Smooth muscle cell (in vitro differentiated cells): ENCODE data around the gene MRC2. TPM values are rescaled to one million over a fixed set of nuclear protein-coding genes. Genes with fewer than 3 reads are reported as not detected.

Experiments used
- DNase-seq: peaks from one replicate; lab custom pipeline; 2025; ENCODE audit not compliant: unreplicated experiment; lab: John Stamatoyannopoulos, UW
- H2AFZ ChIP-seq: fragments of 200-600 bp; sonication (generic); 2 replicates; pipeline ENCODE4 v1.6.0; 2016; ENCODE audit warnings: antibody characterized with exemption, low read depth, mild to moderate bottlenecking
- H3F3A ChIP-seq: fragments of 200-600 bp; sonication (generic); 2 replicates; pipeline ENCODE4 v1.6.0; 2017; ENCODE audit warnings: antibody characterized with exemption, low read depth
- H3K27ac ChIP-seq: fragments of 200-600 bp; sonication (generic); 2 replicates; pipeline ENCODE4 v1.5.1; 2016; ENCODE audit warnings: low read depth, mild to moderate bottlenecking
- H3K27me3 ChIP-seq: fragments of 200-600 bp; sonication (generic); 2 replicates; pipeline ENCODE4 v1.6.1; 2016; ENCODE audit warnings: low read depth, mild to moderate bottlenecking
- H3K36me3 ChIP-seq: fragments of 200-600 bp; sonication (generic); 2 replicates; pipeline ENCODE4 v1.5.1; 2016; ENCODE audit warnings: low read depth
- H3K4me1 ChIP-seq: fragments of 200-600 bp; sonication (generic); 2 replicates; pipeline ENCODE4 v1.5.1; 2016; ENCODE audit warnings: low read depth
- H3K4me2 ChIP-seq: fragments of 200-600 bp; sonication (generic); 2 replicates; pipeline ENCODE4 v1.6.0; 2016; ENCODE audit warnings: mild to moderate bottlenecking
- H3K4me3 ChIP-seq: fragments of 200-600 bp; sonication (generic); 2 replicates; pipeline ENCODE4 v1.5.1; 2016; ENCODE audit warnings: mild to moderate bottlenecking
- H3K79me2 ChIP-seq: fragments of 200-600 bp; sonication (generic); 2 replicates; pipeline ENCODE4 v1.6.0; 2016; ENCODE audit warnings: low read depth, mild to moderate bottlenecking
- H3K9ac ChIP-seq: fragments of 200-600 bp; sonication (generic); 2 replicates; pipeline ENCODE4 v1.6.0; 2016; ENCODE audit warnings: low read depth
- H3K9me3 ChIP-seq: fragments of 200-600 bp; sonication (generic); replicated peaks from 2 replicates; pipeline ENCODE4 v1.5.1; 2016; ENCODE audit warnings: low read depth
- H4K20me1 ChIP-seq: fragments of 200-600 bp; sonication (generic); 2 replicates; pipeline ENCODE4 v1.6.0; 2016; ENCODE audit warnings: low read depth
- CTCF ChIP-seq: fragments of 200-600 bp; sonication (generic); IDR thresholded peaks from 2 replicates; pipeline ENCODE4 v1.5.1; 2017; ENCODE audit warnings: borderline replicate concordance, mild to moderate bottlenecking, antibody characterized with exemption; ENCODE audit not compliant: insufficient read depth, poor library complexity, severe bottlenecking
- WGBS: methylation state at CpG from one replicate; pipeline ENCODE4 v1.1.7; 2016; ENCODE audit warnings: low lambda C conversion rate; 5-methylcytosine and 5-hydroxymethylcytosine counted together
- polyA plus RNA-seq: library from polyadenylated mRNA; unstranded; fragments of >200 nt; fragmentation: Nextera tagmentation; extraction: Ambion mirVana; gene quantifications from 2 replicates; pipeline ENCODE4 v1.2.1, GENCODE V29; 2016
- total RNA-seq: library from RNA; depleted of rRNA; stranded (reverse); fragments of >200 nt; gene quantifications from 2 replicates; pipeline ENCODE4 v1.2.3, GENCODE V29; 2014

MRC2 gene
- total and polyA plus RNA-seq, 2 experiments from 2014 or later, result 177 to 489 TPM

- H3K36me3 ChIP-seq, result peaks cover 21% of the 10 kb centered on the region
- TF ChIP-seq CTCF, result no peak
- WGBS, result 95% methylated on average over 18 of the region's 37 CpGs
Measured at GRCh38 chr17:62679866-62680377, 52.5 kb downstream of the MRC2 start.

GRCh38 chr17:62680541-62681052 is 53.1 kb downstream of the MRC2 start:
- Histone ChIP-seq H3F3A (no peaks in the 10 kb centered on the region), H3K27me3 (no peaks in the 10 kb centered on the region), H3K27ac (no peak overlapping the region), H3K36me3 (peaks cover 21% of the 10 kb centered on the region), H4K20me1 (peaks cover 64% of the 10 kb centered on the region), H2AFZ (no peak overlapping the region), H3K9ac (no peak overlapping the region), H3K4me1 (no peaks in the 10 kb centered on the region), H3K79me2 (no peaks in the 10 kb centered on the region), H3K9me3 (no peaks in the 10 kb centered on the region), H3K4me3 (no peak overlapping the region), H3K4me2 (no peak overlapping the region)
- WGBS, result 95% methylated on average over 26 of the region's 36 CpGs
- no peak for DNase-seq
- TF ChIP-seq CTCF, result no peak

More at GRCh38 chr17:62679866-62680377, 52.5 kb downstream of the MRC2 start:
- Histone ChIP-seq H3K27me3 (no peaks in the 10 kb centered on the region), H3K27ac (no peak overlapping the region), H4K20me1 (peaks cover 63% of the 10 kb centered on the region), H3K9me3 (no peaks in the 10 kb centered on the region), H3K4me1 (no peaks in the 10 kb centered on the region), H3K79me2 (no peaks in the 10 kb centered on the region), H3K4me2 (no peak overlapping the region), H3K4me3 (no peak overlapping the region), H3F3A (no peaks in the 10 kb centered on the region), H2AFZ (no peak overlapping the region), H3K9ac (no peak overlapping the region)
- no peak for DNase-seq

- Histone ChIP-seq H3K4me3 (no peak overlapping the region), H3K9me3 (no peaks in the 10 kb centered on the region), H3K9ac (no peak overlapping the region), H3K4me2 (no peak overlapping the region), H2AFZ (no peak overlapping the region), H3F3A (no peaks in the 10 kb centered on the region), H3K79me2 (no peaks in the 10 kb centered on the region), H3K36me3 (peaks cover 19% of the 10 kb centered on the region), H4K20me1 (peaks cover 58% of the 10 kb centered on the region), H3K4me1 (no peaks in the 10 kb centered on the region), H3K27ac (no peak overlapping the region), H3K27me3 (no peaks in the 10 kb centered on the region)
- TF ChIP-seq CTCF, result no peak
- WGBS, result 96% methylated on average over 17 of the region's 17 CpGs
- DNase-seq, result no peak
Measured at GRCh38 chr17:62681061-62681938, 53.8 kb downstream of the MRC2 start.
